Activated CD4-positive, alpha-beta T cell treated with anti-CD3 and anti-CD28 coated beads for 24 hours (primary cell): ENCODE data around the gene SOX18.

Experiments
- DNase-seq, 2 donors: peaks; one replicate each; pipeline ENCODE4 v3.0.0-alpha.2; 2020; ENCODE audit warnings: low read depth in 2 of 2

SOX18 gene

GRCh38 chr20:64068386-64069208 is 19.2 kb upstream of the SOX18 start:
- DNase-seq, result no peak

GRCh38 chr20:64067733-64068307 is 18.4 kb upstream of the SOX18 start:
- DNase-seq, result no peak

- DNase-seq, result no peak
Observed at GRCh38 chr20:64067005-64067632, 17.7 kb upstream of the SOX18 start.

GRCh38 chr20:64065974-64066343 is 16.5 kb upstream of the SOX18 start:
- DNase-seq, result peak in 1 of 2 donors; percentile 40

GRCh38 chr20:64065062-64065973 is 15.9 kb upstream of the SOX18 start:
- no peak for DNase-seq

GRCh38 chr20:64064145-64064698 is 14.8 kb upstream of the SOX18 start:
- DNase-seq, result no peak

- no peak for DNase-seq
Observed at GRCh38 chr20:64063389-64064144, 14.1 kb upstream of the SOX18 start.

GRCh38 chr20:64062596-64063388 is 13.4 kb upstream of the SOX18 start, which contains the start of gene TCEA2:
Gene TCEA2, plus strand, starts transcription at chr20:64063198. Its CDS starts 115 bp downstream, at chr20:64063313.
- DNase-seq, result peak; percentile 91 to 94

- DNase-seq, result no peak
Observed at GRCh38 chr20:64062276-64062595, 12.8 kb upstream of the SOX18 start.

GRCh38 chr20:64058536-64058935 is 9.1 kb upstream of the SOX18 start:
- no peak for DNase-seq

GRCh38 chr20:64057628-64058498 is 8.4 kb upstream of the SOX18 start:
- peak; percentile 82 to 88 for DNase-seq

GRCh38 chr20:64056889-64057627 is 7.6 kb upstream of the SOX18 start:
- no peak for DNase-seq

GRCh38 chr20:64056639-64056888 is 7.1 kb upstream of the SOX18 start:
- no peak for DNase-seq

GRCh38 chr20:64055893-64056638 is 6.6 kb upstream of the SOX18 start:
- no peak for DNase-seq

- DNase-seq, result no peak
Observed at GRCh38 chr20:64055396-64055892, 6.0 kb upstream of the SOX18 start.

- DNase-seq, result no peak
Observed at GRCh38 chr20:64053841-64054661, 4.6 kb upstream of the SOX18 start.
